SU-DHL-6 (cell line): ENCODE data around the gene KRTAP9-3.

Source experiments
- H2AFZ ChIP-seq: fragments of 200-600 bp; sonication (generic); 2 replicates; pipeline ENCODE4 v1.6.1; 2014; ENCODE audit warnings: low read depth, mild to moderate bottlenecking, moderate library complexity, mixed read lengths, antibody characterized with exemption, low read length; ENCODE audit not compliant: severe bottlenecking
- H3F3A ChIP-seq: fragments of 200-600 bp; shearing (Covaris generic); 2 replicates; pipeline ENCODE4 v1.6.0; 2016; ENCODE audit warnings: antibody characterized with exemption, mild to moderate bottlenecking; ENCODE audit not compliant: insufficient read depth
- H3K27ac ChIP-seq: fragments of 200-600 bp; sonication (generic); 2 replicates; pipeline ENCODE4 v1.5.1; 2016; ENCODE audit warnings: low read depth, mild to moderate bottlenecking, low read length, moderate library complexity, mixed read lengths
- H3K27me3 ChIP-seq: fragments of 200-600 bp; sonication (generic), shearing (Covaris generic); 2 replicates; pipeline ENCODE4 v1.6.0; 2014; ENCODE audit warnings: mild to moderate bottlenecking, low read length
- H3K36me3 ChIP-seq: fragments of 200-600 bp; sonication (generic); 2 replicates; pipeline ENCODE4 v1.6.1; 2014; ENCODE audit warnings: mild to moderate bottlenecking, low read length, mixed read lengths
- H3K4me2 ChIP-seq: fragments of 300-600, 200-600 bp; shearing (Covaris generic), sonication (generic); 2 replicates; pipeline ENCODE4 v1.6.0; 2014; ENCODE audit warnings: low read length, low read depth, mild to moderate bottlenecking; ENCODE audit not compliant: poor library complexity, severe bottlenecking
- H3K4me3 ChIP-seq: fragments of 200-600 bp; sonication (generic); 2 replicates; pipeline ENCODE4 v1.5.1; 2014; ENCODE audit warnings: antibody characterized with exemption, low read length, mild to moderate bottlenecking, mixed read lengths; ENCODE audit not compliant: insufficient read depth, poor library complexity, severe bottlenecking
- H3K79me2 ChIP-seq: fragments of 200-600 bp; sonication (generic); 2 replicates; pipeline ENCODE4 v1.6.1; 2014; ENCODE audit warnings: mild to moderate bottlenecking, low read length, moderate library complexity; ENCODE audit not compliant: insufficient read depth
- H3K9ac ChIP-seq: fragments of 200-600 bp; sonication (generic); 2 replicates; pipeline ENCODE4 v1.7.0; 2014; ENCODE audit warnings: mild to moderate bottlenecking, low read length
- H3K9me2 ChIP-seq: fragments of 200-600 bp; sonication (generic); replicated peaks from 2 replicates; pipeline ENCODE4 v1.6.1; 2014; ENCODE audit warnings: low read length; ENCODE audit not compliant: insufficient read depth
- H3K9me3 ChIP-seq: fragments of 200-600 bp; sonication (generic); 2 replicates; pipeline ENCODE4 v1.6.1; 2014; ENCODE audit warnings: low read length, mixed read lengths; ENCODE audit not compliant: insufficient read depth
- H4K20me1 ChIP-seq: fragments of 200-600 bp; sonication (generic); 2 replicates; pipeline ENCODE4 v1.6.1; 2014; ENCODE audit warnings: low read depth, mild to moderate bottlenecking, antibody characterized with exemption, low read length, moderate library complexity, mixed read lengths
- CTCF ChIP-seq: fragments of 200-600 bp; sonication (generic); IDR thresholded peaks from one replicate; pipeline ENCODE4 v1.5.1; 2017; ENCODE audit warnings: antibody characterized with exemption, mild to moderate bottlenecking, low read length, moderate library complexity; ENCODE audit not compliant: insufficient read depth, poor library complexity, severe bottlenecking
- EZH2phosphoT487 ChIP-seq: fragments of 200-600 bp; sonication (generic), shearing (Covaris generic); conservative IDR thresholded peaks from 2 replicates; pipeline ENCODE4 v1.6.1; 2018; ENCODE audit warnings: mild to moderate bottlenecking, antibody characterized with exemption, low read length, moderate library complexity, mixed read lengths

KRTAP9-3 gene

GRCh38 chr17:41278176-41278955 lies 46.1 kb downstream of the KRTAP9-3 start:
- H3K9me3 ChIP-seq: no peaks in the 10 kb centered on the region
- H4K20me1 ChIP-seq: no peaks in the 10 kb centered on the region
- H3F3A ChIP-seq: no peaks in the 10 kb centered on the region
- H3K4me2 ChIP-seq: no peak overlapping the region
- H3K9me2 ChIP-seq: no peaks in the 10 kb centered on the region
- H2AFZ ChIP-seq: no peak overlapping the region
- no peaks in the 10 kb centered on the region for H3K36me3 ChIP-seq
- H3K4me3 ChIP-seq: no peak overlapping the region
- no peak overlapping the region for H3K27ac ChIP-seq
- H3K9ac ChIP-seq: no peak overlapping the region
- H3K27me3 ChIP-seq: no peaks in the 10 kb centered on the region
- no peak for TF ChIP-seq EZH2phosphoT487
- TF ChIP-seq CTCF: no peak
- no peaks in the 10 kb centered on the region for H3K79me2 ChIP-seq
